K562 (cell line): Measurements from ENCODE around the gene HEATR9. TPM values are rescaled to one million over a fixed set of nuclear protein-coding genes. Genes with fewer than 3 reads are reported as not detected.
A peak's percentile ranks its signal among the peaks of the same experiment; 100 is the strongest.

Source experiments
- ATF3 ChIP-seq, 2 experiments: fragments of 450-650 bp in 1 of 2; sonication (generic) in 1 of 2; formaldehyde crosslinking in 1 of 2; IDR thresholded peaks in 1 of 2; conservative IDR thresholded peaks in 1 of 2; 2 replicates each; pipeline versions ENCODE4 v1.6.1 to v1.8.1; 2016 to 2023; ENCODE audit warnings: mild to moderate bottlenecking in 2 of 2, moderate library complexity in 2 of 2, inconsistent platforms in 1 of 2, missing genetic modification reagents in 1 of 2
- COPS2 ChIP-seq: fragments of 450-650 bp; conservative IDR thresholded peaks from 2 replicates; pipeline ENCODE4 v1.6.1; 2016; ENCODE audit warnings: mild to moderate bottlenecking, moderate library complexity
- CREB3 ChIP-seq: fragments of 450-650 bp; conservative IDR thresholded peaks from 2 replicates; pipeline ENCODE4 v1.6.1; 2016; ENCODE audit warnings: missing genetic modification characterization, low read depth, mild to moderate bottlenecking, missing compliant biosample characterization, moderate library complexity
- DDX20 ChIP-seq: fragments of 450-650 bp; IDR thresholded peaks from 2 replicates; pipeline ENCODE4 v1.6.1; 2016; ENCODE audit warnings: missing genetic modification characterization, low read depth, mild to moderate bottlenecking, missing compliant biosample characterization, moderate library complexity
- FOXP1 ChIP-seq: sonication (generic); formaldehyde crosslinking; IDR thresholded peaks from 2 replicates; pipeline ENCODE4 v1.8.0; 2022; ENCODE audit warnings: mild to moderate bottlenecking, missing genetic modification reagents
- HDAC6 ChIP-seq: IDR thresholded peaks from 2 replicates; pipeline ENCODE4 v1.6.1; 2012; ENCODE audit warnings: low read depth, mild to moderate bottlenecking, control low read depth, inconsistent platforms, low read length, moderate library complexity
- ILF3 ChIP-seq: fragments of 450-650 bp; IDR thresholded peaks from 2 replicates; pipeline ENCODE4 v1.6.1; 2018; ENCODE audit warnings: antibody characterized with exemption, mild to moderate bottlenecking, moderate library complexity, borderline replicate concordance
- MAFK ChIP-seq: IDR thresholded peaks from 2 replicates; pipeline ENCODE4 v1.6.1; 2011; ENCODE audit warnings: low read length, improper control_type of control experiment
- MCM2 ChIP-seq: fragments of 450-650 bp; IDR thresholded peaks from 2 replicates; pipeline ENCODE4 v1.6.1; 2017; ENCODE audit warnings: low read depth, mild to moderate bottlenecking
- MTA1 ChIP-seq: fragments of 450-650 bp; IDR thresholded peaks from 2 replicates; pipeline ENCODE4 v1.6.1; 2017; ENCODE audit warnings: borderline replicate concordance
- NBN ChIP-seq: fragments of 450-650 bp; IDR thresholded peaks from 2 replicates; pipeline ENCODE4 v1.6.1; 2016; ENCODE audit warnings: low read depth, mild to moderate bottlenecking
- NFRKB ChIP-seq: fragments of 450-650 bp; IDR thresholded peaks from 2 replicates; pipeline ENCODE4 v1.6.1; 2016; ENCODE audit warnings: low read depth
- PRPF4 ChIP-seq: fragments of 200-400 bp; formaldehyde crosslinking; IDR thresholded peaks from one replicate; pipeline ENCODE4 v1.6.1; 2017; ENCODE audit warnings: low read length, low read depth, mild to moderate bottlenecking; ENCODE audit not compliant: insufficient read depth, poor library complexity, severe bottlenecking
- RAD51 ChIP-seq: fragments of 450-650 bp; IDR thresholded peaks from 2 replicates; pipeline ENCODE4 v1.7.1; 2016; ENCODE audit warnings: low read depth, mild to moderate bottlenecking, borderline replicate concordance
- RUNX1 ChIP-seq: sonication (generic); IDR thresholded peaks from 2 replicates; pipeline ENCODE4 v1.6.1; 2016; ENCODE audit warnings: antibody characterized with exemption, low read depth
- SIN3B ChIP-seq: fragments of 450-650 bp; IDR thresholded peaks from 2 replicates; pipeline ENCODE4 v1.6.1; 2017; ENCODE audit warnings: low read depth, mild to moderate bottlenecking, moderate library complexity
- SMARCC2 ChIP-seq: fragments of 450-650 bp; IDR thresholded peaks from 2 replicates; pipeline ENCODE4 v1.6.1; 2017; ENCODE audit warnings: antibody characterized with exemption, moderate library complexity, mild to moderate bottlenecking, low read depth
- SMARCE1 ChIP-seq: fragments of 450-650 bp; IDR thresholded peaks from 2 replicates; pipeline ENCODE4 v1.7.1; 2016; ENCODE audit warnings: mild to moderate bottlenecking
- SP2 ChIP-seq: IDR thresholded peaks from 2 replicates; pipeline ENCODE4 v1.6.1; 2011; ENCODE audit warnings: mild to moderate bottlenecking, low read depth, low read length, moderate library complexity; ENCODE audit not compliant: poor library complexity, severe bottlenecking; ENCODE audit errors: extremely low read depth
- TAF7 ChIP-seq: fragments of 450-650 bp; IDR thresholded peaks from 2 replicates; pipeline ENCODE4 v1.6.1; 2016; ENCODE audit warnings: missing genetic modification characterization, missing compliant biosample characterization
- ZFP30 ChIP-seq: fragments of 250-450 bp; sonication (Bioruptor Pico); IDR thresholded peaks from 2 replicates; pipeline ENCODE4 v1.8.0; 2022; ENCODE audit warnings: moderate library complexity, mild to moderate bottlenecking, inconsistent platforms, borderline replicate concordance
- ZKSCAN1 ChIP-seq: fragments of 150-350 bp; IDR thresholded peaks from 2 replicates; pipeline ENCODE4 v1.6.1; 2016; ENCODE audit warnings: low read depth, low read length
- ZKSCAN8 ChIP-seq: fragments of 200-800 bp; sonication (Bioruptor generic); IDR thresholded peaks from 2 replicates; pipeline ENCODE4 v1.6.1; 2016; ENCODE audit warnings: missing genetic modification characterization, missing compliant biosample characterization
- ZNF253 ChIP-seq: fragments of 250-450 bp; sonication (Bioruptor Pico); conservative IDR thresholded peaks from 2 replicates; pipeline ENCODE4 v1.6.1; 2021; ENCODE audit warnings: mild to moderate bottlenecking
- ZNF263 ChIP-seq: sonication (generic); formaldehyde crosslinking; IDR thresholded peaks from 2 replicates; pipeline ENCODE4 v1.8.0; 2022; ENCODE audit warnings: mild to moderate bottlenecking, missing genetic modification reagents, borderline replicate concordance
- ZNF449 ChIP-seq: fragments of 250-450 bp; sonication (Bioruptor Pico); IDR thresholded peaks from 2 replicates; pipeline ENCODE4 v1.8.0; 2022; ENCODE audit warnings: moderate library complexity, mild to moderate bottlenecking, inconsistent platforms
- polyA plus RNA-seq, 8 experiments: library from polyadenylated mRNA; depleted of rRNA in 4 of 8; stranded (reverse) in 5 of 8; unstranded in 3 of 8; fragments of >200 nt; fragmentation: Nextera tagmentation in 2 of 8; fragmentation: Illumina TruSeq in 1 of 8; extraction: Ambion mirVana in 2 of 8; extraction: Trizol in 1 of 8; gene quantifications; 2 replicates each; pipeline versions ENCODE4 v1.2.1 to v1.2.3, GENCODE V29; 2011 to 2014; ENCODE audit warnings: inconsistent platforms in 1 of 8, missing spikeins in 1 of 8
- total RNA-seq, 7 experiments: library from RNA; depleted of rRNA in 6 of 7; stranded (reverse); fragments of >200 nt in 6 of 7; fragmentation: Illumina TruSeq in 2 of 7; extraction: Trizol in 2 of 7; gene quantifications; 2 replicates each; pipeline versions ENCODE4 v1.2.1 to v1.2.3, GENCODE V29; 2011 to 2021; ENCODE audit warnings: low replicate concordance in 1 of 7

HEATR9 gene
- total and polyA plus RNA-seq, 9 of the 15 experiments (the other 6 are each of a cell fraction or from before 2014, with no cell fraction given): not detected

- TF ChIP-seq CREB3 (tag) (no peak), FOXP1 (no peak), RAD51 (peak; percentile 15; the same call in 1 of the 2 replicates), NBN (no peak; the same call in 1 of the 2 replicates), ATF3 (IDR thresholded peaks at IDR 0.05) (no peak; the same call in 1 of the 2 replicates), ATF3 (CRISPR knock-in tag; conservative IDR thresholded peaks at IDR 0.05) (no peak), ZFP30 (no peak), TAF7 (tag) (peak; percentile 95), PRPF4 (peak; percentile 83), SMARCC2 (no peak), ZNF263 (CRISPR knock-in tag) (no peak), ZNF253 (CRISPR knock-in tag) (no peak), SIN3B (0 out of 2 replicates have a peak, but pooled peaks have one; percentile 2), SMARCE1 (no peak), NFRKB (peak; percentile 90; the same call in 1 of the 2 replicates), DDX20 (tag) (no peak), ZKSCAN8 (CRISPR knock-in tag) (no peak), MAFK (no peak), MTA1 (no peak), SP2 (peak; percentile 17), COPS2 (no peak), ILF3 (no peak), MCM2 (no peak), HDAC6 (no peak), RUNX1 (no peak), ZNF449 (0 out of 2 replicates have a peak, but pooled peaks have one; percentile 22), ZKSCAN1 (no peak)
Observed at GRCh38 chr17:35808962-35809854, 59.5 kb downstream of the HEATR9 start, which contains the start of gene TAF15 (continued).
